GM12878 (cell line): Measurements from ENCODE around the gene WSCD2. TPM values are rescaled to one million over a fixed set of nuclear protein-coding genes. Genes with fewer than 3 reads are reported as not detected.

ENCODE experiments used
- ATAC-seq: fragments of 200-7000 bp; cut with Tn5 transposase; 3 replicates; pipeline ENCODE4 v1.9.1; 2020; ENCODE audit warnings: mild to moderate bottlenecking, moderate library complexity
- BruUV-seq: library from RNA; stranded (reverse); fragments of 400-500 nt; replicated peaks from 2 replicates; lab custom pipeline; 2021; lab: Mats Ljungman, UMichigan
- CTCF ChIA-PET: fragments of 300-600 bp; sonication (Branson Sonifier 250); formaldehyde crosslinking; extraction: SDS; loops from one replicate; lab custom pipeline; 2021; ENCODE audit warnings: inconsistent platforms; lab: Yijun Ruan, JAX
- POLR2A ChIA-PET: fragments of 350-600 bp; formaldehyde crosslinking; extraction: SDS; loops from one replicate; lab custom pipeline; 2021; ENCODE audit warnings: inconsistent platforms; lab: Charles Lee
- RAD21 ChIA-PET: fragments of 300-600 bp; sonication (Branson Sonifier 250); formaldehyde crosslinking; loops from one replicate; lab custom pipeline; 2023; ENCODE audit warnings: antibody characterized with exemption; ENCODE audit not compliant: unreplicated experiment; lab: Charles Lee
- SMC1A ChIA-PET: fragments of 300-600 bp; sonication (Branson Sonifier 250); formaldehyde crosslinking; loops from one replicate; lab custom pipeline; 2023; ENCODE audit not compliant: unreplicated experiment, uncharacterized antibody; lab: Charles Lee
- DNase-seq: peaks from one replicate; pipeline ENCODE4 v3.0.0-alpha.2; 2011; ENCODE audit warnings: low read depth, low spot score
- FAIRE-seq: peaks from 3 replicates; lab custom pipeline; 2011; peaks lifted over from hg19 to GRCh38; lab: Jason Lieb, UNC
- H2AFZ ChIP-seq: 2 replicates; pipeline ENCODE4 v1.6.0; 2011; ENCODE audit warnings: low read depth, low read length, control low read depth; ENCODE audit not compliant: control insufficient read depth
- H3K27ac ChIP-seq: 2 replicates; pipeline ENCODE4 v1.5.1; 2011; ENCODE audit warnings: control low read depth; ENCODE audit not compliant: control insufficient read depth, insufficient read depth
- H3K27me3 ChIP-seq, 2 experiments: replicated peaks in 1 of 2; 2 replicates each; pipeline versions ENCODE4 v1.6.0 to v1.6.1; 2011; ENCODE audit warnings: low read length in 1 of 2; ENCODE audit not compliant: control insufficient read depth in 2 of 2, insufficient read depth in 2 of 2
- H3K36me3 ChIP-seq, 2 experiments: 2 replicates each; pipeline ENCODE4 v1.5.1; 2011; ENCODE audit warnings: low read length in 1 of 2; ENCODE audit not compliant: control insufficient read depth in 2 of 2, insufficient read depth in 2 of 2
- H3K4me1 ChIP-seq: 2 replicates; pipeline ENCODE4 v1.6.1; 2011; ENCODE audit warnings: mild to moderate bottlenecking, low read length, moderate library complexity, mixed read lengths; ENCODE audit not compliant: control insufficient read depth, insufficient read depth
- H3K4me2 ChIP-seq: 2 replicates; pipeline ENCODE4 v1.6.0; 2011; ENCODE audit warnings: control low read depth; ENCODE audit not compliant: control insufficient read depth, insufficient read depth
- H3K4me3 ChIP-seq: fragments of 200-600 bp; sonication (generic); 2 replicates; pipeline ENCODE4 v1.5.1; 2016
- H3K79me2 ChIP-seq: 2 replicates; pipeline ENCODE4 v1.6.0; 2011; ENCODE audit warnings: low read length; ENCODE audit not compliant: control insufficient read depth, insufficient read depth
- H3K9ac ChIP-seq: 2 replicates; pipeline ENCODE4 v1.8.0; 2011; ENCODE audit warnings: low read length, control low read depth, mixed read lengths; ENCODE audit not compliant: control insufficient read depth, insufficient read depth
- H3K9me3 ChIP-seq: replicated peaks from 3 replicates; pipeline ENCODE4 v1.5.1; 2011; ENCODE audit warnings: mild to moderate bottlenecking, low read length; ENCODE audit not compliant: control insufficient read depth, insufficient read depth
- H4K20me1 ChIP-seq: 2 replicates; pipeline ENCODE4 v1.6.0; 2011; ENCODE audit not compliant: control insufficient read depth, insufficient read depth
- ASH2L ChIP-seq: fragments of 300-600, 200-600 bp; sonication (generic); IDR thresholded peaks from 2 replicates; pipeline ENCODE4 v1.6.1; 2017; ENCODE audit warnings: low read depth, mild to moderate bottlenecking, borderline replicate concordance
- ATF3 ChIP-seq: IDR thresholded peaks from 2 replicates; pipeline ENCODE4 v1.6.1; 2011; ENCODE audit warnings: low read depth, mild to moderate bottlenecking, low read length, moderate library complexity, borderline replicate concordance; ENCODE audit errors: extremely low read depth
- BHLHE40 ChIP-seq, 2 experiments: fragments of 450-650 bp in 1 of 2; IDR thresholded peaks; 2 replicates each; pipeline ENCODE4 v1.6.1; 2011 to 2017; ENCODE audit warnings: low read depth in 2 of 2, borderline replicate concordance in 1 of 2, improper control_type of control experiment in 1 of 2, low read length in 1 of 2, mild to moderate bottlenecking in 1 of 2
- ELK1 ChIP-seq: IDR thresholded peaks from 2 replicates; pipeline ENCODE4 v1.6.1; 2012; ENCODE audit warnings: low read depth, low read length, improper control_type of control experiment
- LARP7 ChIP-seq: fragments of 450-650 bp; IDR thresholded peaks from 2 replicates; pipeline ENCODE4 v1.6.1; 2017; ENCODE audit warnings: mild to moderate bottlenecking
- SMAD1 ChIP-seq: fragments of 450-650 bp; IDR thresholded peaks from 2 replicates; pipeline ENCODE4 v1.6.1; 2018; ENCODE audit warnings: mild to moderate bottlenecking, low read depth; ENCODE audit not compliant: partially characterized antibody
- TARDBP ChIP-seq: IDR thresholded peaks from 2 replicates; pipeline ENCODE4 v1.6.1; 2016; ENCODE audit warnings: borderline replicate concordance
- USF2 ChIP-seq: IDR thresholded peaks from 2 replicates; pipeline ENCODE4 v1.6.1; 2011; ENCODE audit warnings: low read depth, low read length, improper control_type of control experiment, borderline replicate concordance
- ZNF24 ChIP-seq: fragments of 450-650 bp; IDR thresholded peaks from 2 replicates; pipeline ENCODE4 v1.6.1; 2017; ENCODE audit warnings: antibody characterized with exemption, mild to moderate bottlenecking
- ZNF592 ChIP-seq: fragments of 450-650 bp; IDR thresholded peaks from 2 replicates; pipeline ENCODE4 v1.6.1; 2017; ENCODE audit warnings: mild to moderate bottlenecking, moderate library complexity
- ZNF687 ChIP-seq: fragments of 450-650 bp; IDR thresholded peaks from 2 replicates; pipeline ENCODE4 v1.6.1; 2017; ENCODE audit warnings: mild to moderate bottlenecking, moderate library complexity
- WGBS: methylation state at CpG from one replicate; pipeline ENCODE4 v1.1.6; 2016; ENCODE audit warnings: low lambda C conversion rate; ENCODE audit not compliant: insufficient replicate concordance, insufficient coverage; ENCODE audit errors: missing lambda C conversion rate; 5-methylcytosine and 5-hydroxymethylcytosine counted together
- in situ Hi-C: fragments of 300-500 bp; cut with MboI; formaldehyde crosslinking; loops from 9 replicates; pipeline ENCODE4 v1.14.3; 2018; ENCODE audit warnings: mixed read lengths
- intact Hi-C: fragments of 100-400 bp; cut with micrococcal nuclease; formaldehyde crosslinking; loops from one replicate; pipeline ENCODE4 v1.14.2; 2022; ENCODE audit not compliant: unreplicated experiment
- polyA plus RNA-seq, 11 experiments: library from polyadenylated mRNA; depleted of rRNA in 4 of 11; unstranded in 6 of 11; stranded (reverse) in 5 of 11; fragments of >200 nt; fragmentation: Nextera tagmentation in 4 of 11; fragmentation: Illumina TruSeq in 1 of 11; extraction: Ambion mirVana in 4 of 11; extraction: Trizol in 1 of 11; gene quantifications; 1 replicate in 1 of 11; 2 replicates in 10 of 11; pipeline versions ENCODE4 v1.2.1 to v1.2.3, GENCODE V29; 2011 to 2016; ENCODE audit warnings: inconsistent platforms in 2 of 11, missing spikeins in 2 of 11, low read depth in 1 of 11
- total RNA-seq, 4 experiments: library from RNA; depleted of rRNA in 3 of 4; stranded (reverse); fragments of >200 nt in 3 of 4; fragmentation: Illumina TruSeq in 1 of 4; extraction: Trizol in 1 of 4; gene quantifications; 2 replicates each; pipeline versions ENCODE4 v1.2.1 to v1.2.3, GENCODE V29; 2013 to 2021

The WSCD2 gene
- total and polyA plus RNA-seq, 10 of the 15 experiments (the other 5 are each of a cell fraction or from before 2014, with no cell fraction given): 0.41 TPM; not detected in 9

GRCh38 chr12:108112832-108113556, 16.1 kb upstream of the WSCD2 start:
- Histone ChIP-seq H3K36me3 (no peaks in the 10 kb centered on the region), H4K20me1 (no peaks in the 10 kb centered on the region), H3K27ac (no peak overlapping the region), H3K9me3 (no peaks in the 10 kb centered on the region), H3K27me3 (no peaks in the 10 kb centered on the region), H2AFZ (no peak overlapping the region), H3K9ac (no peak overlapping the region), H3K4me2 (no peak overlapping the region), H3K4me1 (no peaks in the 10 kb centered on the region), H3K4me3 (no peak overlapping the region), H3K79me2 (no peaks in the 10 kb centered on the region)
- in situ Hi-C loops (no loop called here), intact Hi-C loops (no loop called here)
- ATAC-seq: no peak
- ChIA-PET POLR2A (no interaction called here), RAD21 (no interaction called here), CTCF (no interaction called here), SMC1A (interaction anchor here (0.5 kb wide), 1 partner anchor 35 kb away, joined by 3 read pairs; no protein-coding TSS in a partner anchor)
- no peak for DNase-seq
- 39% methylated on average over 11 of the region's 11 CpGs for WGBS
- no TSS peak for BruUV-seq
- no peak for FAIRE-seq
- TF ChIP-seq LARP7 (no peak), ATF3 (no peak), ELK1 (no peak), ZNF687 (no peak), BHLHE40 (IDR thresholded peaks at IDR 0.05; ENCODE audit: borderline replicate concordance in 1 of 2, low read depth in 2 of 2, low read length in 1 of 2) (no peak), ZNF24 (no peak), SMAD1 (no peak), ASH2L (no peak), USF2 (no peak), TARDBP (no peak), ZNF592 (no peak)
